Measurements from ENCODE around the gene TRAF1. TPM values are rescaled to one million over a fixed set of nuclear protein-coding genes. Genes with fewer than 3 reads are reported as not detected.

Gene TRAF1
- polyA plus RNA-seq, 1 donor from 2014 or later = 0.89 TPM

DNA sequence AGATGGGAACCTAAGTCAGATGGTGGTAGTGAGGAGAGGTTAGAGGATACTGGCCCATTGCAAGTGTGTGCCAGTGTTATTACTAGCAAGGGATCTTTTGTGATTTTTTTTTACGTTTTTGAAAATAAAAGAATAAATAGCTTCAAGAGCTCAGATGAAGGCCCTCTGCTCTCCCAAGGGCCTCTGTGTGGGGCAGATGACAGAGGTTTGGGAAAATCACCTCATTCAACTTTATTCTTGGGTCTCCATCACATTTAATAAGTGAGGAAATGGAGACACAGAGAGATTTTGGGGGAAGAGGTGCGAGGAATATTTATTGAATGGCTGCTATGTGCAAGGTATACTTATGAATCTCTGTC is 10.1 kb upstream of the TRAF1 start:
- Histone ChIP-seq H3K9ac (ENCODE audit: low read length) (no peak overlapping the region), H3K9me2 (ENCODE audit: insufficient read depth, low read length) (no peaks in the 10 kb centered on the region), H4K20me1 (ENCODE audit: insufficient read depth) (no peaks in the 10 kb centered on the region), H3K27me3 (ENCODE audit: insufficient read depth, low read depth, low read length) (no peaks in the 10 kb centered on the region), H2AFZ (ENCODE audit: low read depth, low read length) (no peak overlapping the region), H3K36me3 (ENCODE audit: insufficient read depth, low read length) (no peaks in the 10 kb centered on the region), H3F3A (ENCODE audit: insufficient read depth, low read length, poor library complexity, severe bottlenecking) (no peaks in the 10 kb centered on the region), H3K4me3 (ENCODE audit: low read length) (no peak overlapping the region), H3K79me2 (replicated peaks; ENCODE audit: insufficient read depth, low read length) (no peaks in the 10 kb centered on the region), H3K27ac (ENCODE audit: low read length) (no peak overlapping the region), H3K4me2 (ENCODE audit: low read length) (no peak overlapping the region), H3K9me3 (ENCODE audit: low read length) (no peaks in the 10 kb centered on the region)
- TF ChIP-seq EZH2 (IDR thresholded peaks at IDR 0.05; ENCODE audit: borderline replicate concordance, insufficient read depth, low read length, poor library complexity, severe bottlenecking) (no peak), RAD21 (conservative IDR thresholded peaks at IDR 0.05) (no peak), TAF1 (IDR thresholded peaks at IDR 0.05; ENCODE audit: low read depth) (no peak), POLR2AphosphoS5 (IDR thresholded peaks at IDR 0.05) (no peak)
- TF ChIP-seq, protein P1, sequence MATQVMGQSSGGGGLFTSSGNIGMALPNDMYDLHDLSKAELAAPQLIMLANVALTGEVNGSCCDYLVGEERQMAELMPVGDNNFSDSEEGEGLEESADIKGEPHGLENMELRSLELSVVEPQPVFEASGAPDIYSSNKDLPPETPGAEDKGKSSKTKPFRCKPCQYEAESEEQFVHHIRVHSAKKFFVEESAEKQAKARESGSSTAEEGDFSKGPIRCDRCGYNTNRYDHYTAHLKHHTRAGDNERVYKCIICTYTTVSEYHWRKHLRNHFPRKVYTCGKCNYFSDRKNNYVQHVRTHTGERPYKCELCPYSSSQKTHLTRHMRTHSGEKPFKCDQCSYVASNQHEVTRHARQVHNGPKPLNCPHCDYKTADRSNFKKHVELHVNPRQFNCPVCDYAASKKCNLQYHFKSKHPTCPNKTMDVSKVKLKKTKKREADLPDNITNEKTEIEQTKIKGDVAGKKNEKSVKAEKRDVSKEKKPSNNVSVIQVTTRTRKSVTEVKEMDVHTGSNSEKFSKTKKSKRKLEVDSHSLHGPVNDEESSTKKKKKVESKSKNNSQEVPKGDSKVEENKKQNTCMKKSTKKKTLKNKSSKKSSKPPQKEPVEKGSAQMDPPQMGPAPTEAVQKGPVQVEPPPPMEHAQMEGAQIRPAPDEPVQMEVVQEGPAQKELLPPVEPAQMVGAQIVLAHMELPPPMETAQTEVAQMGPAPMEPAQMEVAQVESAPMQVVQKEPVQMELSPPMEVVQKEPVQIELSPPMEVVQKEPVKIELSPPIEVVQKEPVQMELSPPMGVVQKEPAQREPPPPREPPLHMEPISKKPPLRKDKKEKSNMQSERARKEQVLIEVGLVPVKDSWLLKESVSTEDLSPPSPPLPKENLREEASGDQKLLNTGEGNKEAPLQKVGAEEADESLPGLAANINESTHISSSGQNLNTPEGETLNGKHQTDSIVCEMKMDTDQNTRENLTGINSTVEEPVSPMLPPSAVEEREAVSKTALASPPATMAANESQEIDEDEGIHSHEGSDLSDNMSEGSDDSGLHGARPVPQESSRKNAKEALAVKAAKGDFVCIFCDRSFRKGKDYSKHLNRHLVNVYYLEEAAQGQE (IDR thresholded peaks at IDR 0.05; ENCODE audit: borderline replicate concordance) = no peak
- TF ChIP-seq, protein P2, sequence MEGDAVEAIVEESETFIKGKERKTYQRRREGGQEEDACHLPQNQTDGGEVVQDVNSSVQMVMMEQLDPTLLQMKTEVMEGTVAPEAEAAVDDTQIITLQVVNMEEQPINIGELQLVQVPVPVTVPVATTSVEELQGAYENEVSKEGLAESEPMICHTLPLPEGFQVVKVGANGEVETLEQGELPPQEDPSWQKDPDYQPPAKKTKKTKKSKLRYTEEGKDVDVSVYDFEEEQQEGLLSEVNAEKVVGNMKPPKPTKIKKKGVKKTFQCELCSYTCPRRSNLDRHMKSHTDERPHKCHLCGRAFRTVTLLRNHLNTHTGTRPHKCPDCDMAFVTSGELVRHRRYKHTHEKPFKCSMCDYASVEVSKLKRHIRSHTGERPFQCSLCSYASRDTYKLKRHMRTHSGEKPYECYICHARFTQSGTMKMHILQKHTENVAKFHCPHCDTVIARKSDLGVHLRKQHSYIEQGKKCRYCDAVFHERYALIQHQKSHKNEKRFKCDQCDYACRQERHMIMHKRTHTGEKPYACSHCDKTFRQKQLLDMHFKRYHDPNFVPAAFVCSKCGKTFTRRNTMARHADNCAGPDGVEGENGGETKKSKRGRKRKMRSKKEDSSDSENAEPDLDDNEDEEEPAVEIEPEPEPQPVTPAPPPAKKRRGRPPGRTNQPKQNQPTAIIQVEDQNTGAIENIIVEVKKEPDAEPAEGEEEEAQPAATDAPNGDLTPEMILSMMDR (IDR thresholded peaks at IDR 0.05; ENCODE audit: poor library complexity, severe bottlenecking) = no peak

DNA sequence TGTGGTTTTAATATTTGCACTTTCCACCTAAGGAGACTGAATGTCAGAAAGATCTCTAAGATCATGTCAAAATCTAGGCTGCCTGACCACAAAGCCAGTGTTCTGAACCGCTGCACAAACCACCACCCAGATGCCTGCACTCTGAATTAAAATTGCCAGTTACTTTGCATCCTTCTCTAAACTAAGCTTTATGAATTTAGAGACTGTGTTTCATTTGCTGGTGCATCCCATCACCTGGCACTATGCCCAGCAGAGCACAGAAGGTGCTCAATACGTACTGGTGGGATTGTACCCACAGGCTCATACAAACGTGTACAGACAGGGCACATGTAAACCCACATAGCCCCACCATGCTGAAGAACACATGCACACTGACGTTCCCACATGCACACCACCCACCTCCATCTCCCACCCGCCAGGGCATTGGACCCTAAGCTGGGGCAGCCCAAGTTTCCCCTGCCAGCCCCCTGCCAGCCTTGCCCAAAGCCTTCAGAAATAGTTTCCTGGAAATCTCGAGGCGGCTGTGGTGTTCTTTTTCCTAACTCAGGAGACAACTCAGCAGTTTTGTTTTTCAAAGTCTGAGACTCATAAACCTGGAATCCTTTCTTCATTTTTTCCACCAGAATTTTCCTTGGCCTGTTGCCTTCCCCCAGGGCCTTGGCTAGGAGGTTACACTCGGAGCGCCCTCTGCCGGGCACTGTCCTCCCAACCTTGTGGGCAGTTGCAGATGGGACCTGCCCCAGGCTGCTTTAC is 9.6 kb upstream of the TRAF1 start:
- no peak overlapping the region for H2AFZ ChIP-seq (ENCODE audit: low read depth, low read length)
- H3K27ac ChIP-seq (ENCODE audit: low read length) = no peak overlapping the region
- no peaks in the 10 kb centered on the region for H3F3A ChIP-seq (ENCODE audit: insufficient read depth, low read length, poor library complexity, severe bottlenecking)
- TF ChIP-seq MXI1 (conservative IDR thresholded peaks at IDR 0.05; ENCODE audit: poor library complexity, severe bottlenecking) = no peak
- TF ChIP-seq SMC3 (conservative IDR thresholded peaks at IDR 0.05; ENCODE audit: poor library complexity) = peak; percentile 45
- TF ChIP-seq, protein P2 (IDR thresholded peaks at IDR 0.05; ENCODE audit: poor library complexity, severe bottlenecking) = peak; percentile 51
- H3K4me3 ChIP-seq (ENCODE audit: low read length) = no peak overlapping the region
- H4K20me1 ChIP-seq (ENCODE audit: insufficient read depth) = no peaks in the 10 kb centered on the region
- no peak overlapping the region for H3K9ac ChIP-seq (ENCODE audit: low read length)
- no peak overlapping the region for H3K4me2 ChIP-seq (ENCODE audit: low read length)
- no peaks in the 10 kb centered on the region for H3K27me3 ChIP-seq (ENCODE audit: insufficient read depth, low read depth, low read length)
- no peaks in the 10 kb centered on the region for H3K9me2 ChIP-seq (ENCODE audit: insufficient read depth, low read length)
- no peaks in the 10 kb centered on the region for H3K9me3 ChIP-seq (ENCODE audit: low read length)
- H3K36me3 ChIP-seq (ENCODE audit: insufficient read depth, low read length) = no peaks in the 10 kb centered on the region
- no peaks in the 10 kb centered on the region for H3K79me2 ChIP-seq (replicated peaks; ENCODE audit: insufficient read depth, low read length)

Data from neural cell (in vitro differentiated cells).